Vagina (tissue), 2 donors: ENCODE results near the gene KPTN. TPM values are rescaled to one million over a fixed set of nuclear protein-coding genes. Genes with fewer than 3 reads are reported as not detected.

Experiments used
- DNase-seq, 2 donors: peaks; one replicate each; pipeline ENCODE4 v3.0.0-alpha.2; 2017; ENCODE audit errors: extremely low spot score in 2 of 2
- H3K27ac ChIP-seq: fragments of 200-600 bp; sonication (generic); one replicate; pipeline ENCODE4 v1.5.1; 2019
- H3K27me3 ChIP-seq: fragments of 200-600 bp; sonication (generic); one replicate; pipeline ENCODE4 v1.5.1; 2019
- H3K36me3 ChIP-seq, 2 donors: fragments of 200-600 bp; sonication (generic); one replicate each; pipeline ENCODE4 v1.5.1; 2017 to 2019
- H3K4me1 ChIP-seq: fragments of 200-600 bp; sonication (generic); one replicate; pipeline ENCODE4 v1.5.1; 2019
- H3K4me3 ChIP-seq, 2 donors: fragments of 200-600 bp; sonication (generic); 1 replicate in 1 of 2; 2 replicates in 1 of 2; pipeline ENCODE4 v1.5.1; 2016 to 2019
- H3K9me3 ChIP-seq: fragments of 200-600 bp; sonication (generic); one replicate; pipeline ENCODE4 v1.5.1; 2019
- POLR2A ChIP-seq, 2 donors: fragments of 450-650 bp; IDR thresholded peaks; one replicate each; pipeline ENCODE4 v1.6.1; 2017; ENCODE audit warnings: antibody characterized with exemption in 2 of 2, mild to moderate bottlenecking in 2 of 2, moderate library complexity in 2 of 2
- POLR2AphosphoS5 ChIP-seq, 2 donors: sonication (generic); formaldehyde crosslinking; IDR thresholded peaks; one replicate each; pipeline ENCODE4 v1.9.0; 2017; ENCODE audit warnings: antibody characterized with exemption in 2 of 2, mild to moderate bottlenecking in 2 of 2, low read depth in 1 of 2; ENCODE audit not compliant: insufficient read depth in 1 of 2
- intact Hi-C: fragments of 100-400 bp; cut with DNase I; formaldehyde crosslinking; loops from one replicate; pipeline ENCODE4 v1.15.1; 2023
- total RNA-seq: library from RNA; depleted of rRNA; stranded (reverse); fragments of >200 nt; gene quantifications from one replicate; pipeline ENCODE4 v1.2.3, GENCODE V29; 2016
- TF ChIP-seq, protein P1 (sequence below), 3 experiments: fragments of 450-650 bp in 2 of 3; fragments of 200-600 bp in 1 of 3; sonication (generic) in 1 of 3; IDR thresholded peaks; one replicate each; pipeline ENCODE4 v1.5.1; 2017 to 2019; ENCODE audit warnings: antibody characterized with exemption in 3 of 3, mild to moderate bottlenecking in 2 of 3, moderate library complexity in 2 of 3

Gene KPTN
- total RNA-seq, 1 donor from 2014 or later = 9.6 TPM

DNA sequence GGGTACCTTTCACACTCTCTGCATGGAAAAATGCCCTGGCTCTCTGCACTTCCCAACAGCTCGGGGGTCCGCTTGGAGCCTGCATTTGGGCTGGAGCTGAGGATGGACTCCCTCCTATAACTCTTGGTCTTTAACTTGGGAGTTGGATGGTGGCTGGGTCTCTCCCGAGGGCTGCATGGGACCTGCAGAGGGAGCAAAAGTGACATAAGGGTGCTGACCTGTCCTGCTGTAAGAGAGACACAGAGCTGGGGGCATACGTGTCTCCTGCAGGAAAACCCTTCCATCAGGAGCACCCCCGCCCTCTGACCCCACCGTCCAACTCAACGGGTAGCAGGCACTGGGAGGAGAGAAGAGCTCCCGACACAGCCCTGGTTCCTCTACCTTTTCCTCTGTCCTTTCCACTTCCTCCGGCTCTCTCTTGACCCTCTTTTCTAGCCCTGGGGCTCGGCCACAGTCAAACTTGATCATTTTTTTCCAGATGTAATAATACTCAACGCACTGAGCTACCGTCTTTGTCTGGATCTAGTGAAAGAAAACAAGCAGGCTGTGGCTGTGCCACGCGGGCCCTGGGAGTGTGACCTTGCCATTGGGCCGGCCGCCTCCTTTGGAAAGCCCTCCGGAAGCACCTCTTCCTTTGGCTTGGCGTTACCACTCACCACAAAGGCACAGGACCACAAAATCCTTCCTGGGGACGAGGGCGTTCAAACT, 37.6 kb upstream of the KPTN start:
- intact Hi-C loops = loop anchor here (5.0 kb wide), 1 partner anchor 1616 kb away; no protein-coding TSS in a partner anchor
- Histone ChIP-seq H3K27me3 (no peaks in the 10 kb centered on the region), H3K36me3 (no peaks in the 10 kb centered on the region), H3K4me1 (no peaks in the 10 kb centered on the region), H3K27ac (no peak overlapping the region), H3K4me3 (no peak overlapping the region), H3K9me3 (no peaks in the 10 kb centered on the region)
- TF ChIP-seq, protein P1, sequence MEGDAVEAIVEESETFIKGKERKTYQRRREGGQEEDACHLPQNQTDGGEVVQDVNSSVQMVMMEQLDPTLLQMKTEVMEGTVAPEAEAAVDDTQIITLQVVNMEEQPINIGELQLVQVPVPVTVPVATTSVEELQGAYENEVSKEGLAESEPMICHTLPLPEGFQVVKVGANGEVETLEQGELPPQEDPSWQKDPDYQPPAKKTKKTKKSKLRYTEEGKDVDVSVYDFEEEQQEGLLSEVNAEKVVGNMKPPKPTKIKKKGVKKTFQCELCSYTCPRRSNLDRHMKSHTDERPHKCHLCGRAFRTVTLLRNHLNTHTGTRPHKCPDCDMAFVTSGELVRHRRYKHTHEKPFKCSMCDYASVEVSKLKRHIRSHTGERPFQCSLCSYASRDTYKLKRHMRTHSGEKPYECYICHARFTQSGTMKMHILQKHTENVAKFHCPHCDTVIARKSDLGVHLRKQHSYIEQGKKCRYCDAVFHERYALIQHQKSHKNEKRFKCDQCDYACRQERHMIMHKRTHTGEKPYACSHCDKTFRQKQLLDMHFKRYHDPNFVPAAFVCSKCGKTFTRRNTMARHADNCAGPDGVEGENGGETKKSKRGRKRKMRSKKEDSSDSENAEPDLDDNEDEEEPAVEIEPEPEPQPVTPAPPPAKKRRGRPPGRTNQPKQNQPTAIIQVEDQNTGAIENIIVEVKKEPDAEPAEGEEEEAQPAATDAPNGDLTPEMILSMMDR (IDR thresholded peaks at IDR 0.05) = no peak
- no peak for DNase-seq

DNA sequence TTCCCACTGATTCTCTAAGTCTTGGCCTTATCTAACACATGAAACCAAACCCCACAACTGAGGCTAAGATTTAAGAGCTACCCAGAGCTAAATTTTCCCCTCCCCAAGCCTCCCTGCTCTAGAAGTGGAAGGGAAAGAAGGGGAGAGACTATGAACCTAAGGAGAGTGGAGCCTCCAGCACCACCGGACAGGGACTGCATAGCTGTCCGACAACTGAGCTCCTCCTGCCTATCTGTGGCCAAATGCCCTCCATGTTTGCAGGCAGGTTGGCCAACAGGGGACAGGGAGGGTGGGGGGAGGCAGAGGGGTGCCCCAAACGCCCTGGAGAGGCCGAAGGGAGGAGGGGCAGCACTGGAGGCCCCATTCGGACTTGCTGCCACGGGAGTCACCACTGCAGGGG, 36.8 kb upstream of the KPTN start:
- Histone ChIP-seq H3K36me3 (no peaks in the 10 kb centered on the region), H3K9me3 (no peaks in the 10 kb centered on the region), H3K27me3 (no peaks in the 10 kb centered on the region), H3K4me1 (peaks cover 4% of the 10 kb centered on the region), H3K27ac (no peak overlapping the region), H3K4me3 (no peak overlapping the region)
- intact Hi-C loops = loop anchor here (5.0 kb wide), 1 partner anchor 1616 kb away; no protein-coding TSS in a partner anchor
- DNase-seq = no peak
- TF ChIP-seq, protein P1 (IDR thresholded peaks at IDR 0.05) = no peak
- TF ChIP-seq POLR2AphosphoS5 (IDR thresholded peaks at IDR 0.05; ENCODE audit: insufficient read depth in 1 of 2, low read depth in 1 of 2) (no peak), POLR2A (IDR thresholded peaks at IDR 0.05) (no peak)

DNA sequence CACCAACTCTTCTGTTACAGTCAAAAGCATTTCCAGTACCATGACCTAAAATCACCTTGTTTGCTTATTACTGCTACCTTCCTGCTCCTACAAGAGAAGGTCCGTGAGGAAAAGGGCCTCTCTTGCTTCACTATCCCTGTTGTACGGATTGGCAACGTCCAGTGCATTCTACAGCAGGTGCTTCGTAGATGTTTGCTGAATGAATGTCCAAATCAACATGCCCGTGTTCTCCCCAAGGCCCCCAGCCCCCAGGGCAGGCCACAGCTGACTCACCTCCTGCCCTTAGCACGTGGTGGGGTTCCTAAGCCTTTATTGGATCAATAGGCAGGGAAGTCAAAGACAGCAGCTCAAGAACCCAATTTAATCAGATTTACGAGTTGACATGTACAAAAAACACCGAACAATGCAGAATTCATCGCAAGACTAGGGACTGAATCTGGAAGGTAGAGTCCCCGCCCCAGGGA, 36.4 kb upstream of the KPTN start:
- H3K4me3 ChIP-seq = no peak overlapping the region
- H3K27me3 ChIP-seq = no peaks in the 10 kb centered on the region
- peaks cover 7% of the 10 kb centered on the region for H3K4me1 ChIP-seq
- intact Hi-C loops = loop anchor here (5.0 kb wide), 1 partner anchor 1617 kb away; no protein-coding TSS in a partner anchor
- H3K36me3 ChIP-seq = no peaks in the 10 kb centered on the region
- DNase-seq = no peak
- H3K9me3 ChIP-seq = no peaks in the 10 kb centered on the region
- H3K27ac ChIP-seq = no peak overlapping the region
- no peak for TF ChIP-seq POLR2A (IDR thresholded peaks at IDR 0.05)
- TF ChIP-seq, protein P1 (IDR thresholded peaks at IDR 0.05) = no peak
- no peak for TF ChIP-seq POLR2AphosphoS5 (IDR thresholded peaks at IDR 0.05; ENCODE audit: insufficient read depth in 1 of 2, low read depth in 1 of 2)

DNA sequence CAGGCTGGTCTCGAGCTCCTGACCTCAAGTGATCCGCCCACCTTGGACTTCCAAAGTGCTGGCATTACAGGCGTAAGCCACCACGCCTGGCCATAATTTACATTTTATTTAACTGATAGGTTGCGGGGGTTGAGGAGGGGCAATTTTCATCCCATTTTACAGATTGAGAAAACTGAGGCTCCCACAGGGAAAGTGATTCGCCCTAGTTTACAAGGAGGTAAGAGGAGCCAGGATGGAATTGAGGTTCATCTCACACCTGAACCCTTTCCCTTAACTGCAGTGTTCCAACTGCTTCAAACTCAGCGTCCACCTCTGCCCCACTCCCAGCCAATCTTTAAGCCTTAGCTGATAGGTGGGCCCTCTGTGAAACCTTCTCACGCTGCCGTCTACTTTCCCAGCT, 34.8 kb upstream of the KPTN start:
- Histone ChIP-seq H3K4me1 (peaks cover 13% of the 10 kb centered on the region), H3K36me3 (no peaks in the 10 kb centered on the region), H3K27me3 (no peaks in the 10 kb centered on the region), H3K27ac (no peak overlapping the region), H3K4me3 (no peak overlapping the region), H3K9me3 (no peaks in the 10 kb centered on the region)
- no peak for DNase-seq
- intact Hi-C loops = loop anchor here (10.0 kb wide), 3 partner anchors 84 to 244 kb away; partner anchors contain the start of genes BICRA and INAFM1
- TF ChIP-seq POLR2A (IDR thresholded peaks at IDR 0.05) (no peak), POLR2AphosphoS5 (IDR thresholded peaks at IDR 0.05; ENCODE audit: insufficient read depth in 1 of 2, low read depth in 1 of 2) (no peak)
- TF ChIP-seq, protein P1 (IDR thresholded peaks at IDR 0.05) = no peak

DNA sequence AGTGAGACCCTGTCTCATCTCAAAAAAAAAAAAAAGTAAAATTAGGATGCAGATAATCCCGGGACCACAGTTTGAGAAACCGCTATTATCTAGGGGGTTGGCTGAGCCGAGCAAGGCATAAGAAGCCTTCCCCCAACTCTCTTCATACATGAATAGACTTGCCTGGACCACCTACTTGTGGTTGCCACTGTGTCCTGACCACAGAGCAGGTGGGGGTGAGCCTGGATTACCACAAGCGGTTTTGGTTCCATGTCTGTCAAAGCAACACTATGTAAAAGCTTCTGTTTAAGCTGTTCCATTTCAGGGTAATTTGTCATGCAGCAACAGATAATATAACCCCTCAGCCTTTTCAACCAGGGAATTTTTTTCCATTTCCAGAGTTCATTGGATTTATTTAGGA, 34.1 kb upstream of the KPTN start:
- H3K4me3 ChIP-seq = no peak overlapping the region
- TF ChIP-seq, protein P1 (IDR thresholded peaks at IDR 0.05) = no peak
- TF ChIP-seq POLR2A (IDR thresholded peaks at IDR 0.05) (no peak), POLR2AphosphoS5 (IDR thresholded peaks at IDR 0.05; ENCODE audit: insufficient read depth in 1 of 2, low read depth in 1 of 2) (no peak)
- no peaks in the 10 kb centered on the region for H3K36me3 ChIP-seq
- no peak for DNase-seq
- no peaks in the 10 kb centered on the region for H3K27me3 ChIP-seq
- no peak overlapping the region for H3K27ac ChIP-seq
- no peaks in the 10 kb centered on the region for H3K9me3 ChIP-seq
- intact Hi-C loops = loop anchor here (10.0 kb wide), 3 partner anchors 83 to 243 kb away; partner anchors contain the start of genes BICRA and INAFM1
- peaks cover 20% of the 10 kb centered on the region for H3K4me1 ChIP-seq
